ENCODE data around the gene VPS4A.

DNA sequence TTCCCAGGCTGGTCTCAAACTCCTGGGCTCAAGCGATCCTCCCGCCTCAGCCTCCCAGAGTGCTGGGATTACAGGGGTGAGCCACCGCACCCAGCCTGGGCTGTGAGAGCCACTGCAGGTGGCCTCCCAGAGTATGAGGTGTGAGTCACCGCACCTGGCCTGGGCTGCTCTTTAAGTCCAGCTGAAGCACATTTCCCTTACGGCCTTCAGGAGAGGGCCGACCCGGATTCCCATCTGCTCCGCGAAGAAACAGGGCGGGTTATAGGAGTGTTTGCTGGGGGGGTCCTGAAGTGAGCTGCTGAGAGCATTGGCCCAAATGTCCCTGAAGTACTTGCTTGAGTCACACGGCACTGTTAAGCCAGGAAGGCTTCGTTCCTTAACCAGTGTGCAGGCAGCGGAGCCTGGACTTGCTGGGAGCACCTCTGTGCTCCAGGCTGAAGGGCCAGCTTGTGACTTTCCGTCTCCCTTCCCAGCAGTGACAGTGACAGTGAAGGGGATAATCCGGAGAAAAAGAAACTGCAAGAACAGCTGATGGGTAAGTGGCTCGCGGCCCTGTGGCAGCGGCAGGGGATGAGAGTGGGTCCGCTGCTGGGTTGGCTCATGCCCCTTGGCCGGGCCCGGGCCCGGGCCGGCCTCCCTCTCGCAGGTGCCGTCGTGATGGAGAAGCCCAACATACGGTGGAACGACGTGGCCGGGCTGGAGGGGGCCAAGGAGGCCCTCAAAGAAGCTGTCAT, 7.2 kb downstream of the VPS4A start:
- no peak for TF ChIP-seq POLR2A (IDR thresholded peaks at IDR 0.05)
- TF ChIP-seq, protein P1, sequence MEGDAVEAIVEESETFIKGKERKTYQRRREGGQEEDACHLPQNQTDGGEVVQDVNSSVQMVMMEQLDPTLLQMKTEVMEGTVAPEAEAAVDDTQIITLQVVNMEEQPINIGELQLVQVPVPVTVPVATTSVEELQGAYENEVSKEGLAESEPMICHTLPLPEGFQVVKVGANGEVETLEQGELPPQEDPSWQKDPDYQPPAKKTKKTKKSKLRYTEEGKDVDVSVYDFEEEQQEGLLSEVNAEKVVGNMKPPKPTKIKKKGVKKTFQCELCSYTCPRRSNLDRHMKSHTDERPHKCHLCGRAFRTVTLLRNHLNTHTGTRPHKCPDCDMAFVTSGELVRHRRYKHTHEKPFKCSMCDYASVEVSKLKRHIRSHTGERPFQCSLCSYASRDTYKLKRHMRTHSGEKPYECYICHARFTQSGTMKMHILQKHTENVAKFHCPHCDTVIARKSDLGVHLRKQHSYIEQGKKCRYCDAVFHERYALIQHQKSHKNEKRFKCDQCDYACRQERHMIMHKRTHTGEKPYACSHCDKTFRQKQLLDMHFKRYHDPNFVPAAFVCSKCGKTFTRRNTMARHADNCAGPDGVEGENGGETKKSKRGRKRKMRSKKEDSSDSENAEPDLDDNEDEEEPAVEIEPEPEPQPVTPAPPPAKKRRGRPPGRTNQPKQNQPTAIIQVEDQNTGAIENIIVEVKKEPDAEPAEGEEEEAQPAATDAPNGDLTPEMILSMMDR (IDR thresholded peaks at IDR 0.05) = no peak
